Tibial nerve (tissue), 4 donors: ENCODE measurements around the gene ARID1B. TPM values are rescaled to one million over a fixed set of nuclear protein-coding genes. Genes with fewer than 3 reads are reported as not detected.

Experiments used
- DNase-seq, 2 donors: peaks; one replicate each; pipeline ENCODE4 v3.0.0-alpha.2; 2019; ENCODE audit warnings: low spot score in 2 of 2
- H3K27ac ChIP-seq, 4 donors: fragments of 200-600 bp; sonication (generic) in 3 of 4; one replicate each; pipeline ENCODE4 v1.5.1; 2017 to 2019; ENCODE audit warnings: mild to moderate bottlenecking in 1 of 4
- H3K27me3 ChIP-seq, 2 donors: fragments of 200-600 bp; sonication (generic) in 1 of 2; one replicate each; pipeline versions ENCODE4 v1.5.1 to v1.6.0; 2017 to 2019
- H3K36me3 ChIP-seq, 3 donors: fragments of 200-600 bp; sonication (generic); one replicate each; pipeline ENCODE4 v1.5.1; 2018 to 2019
- H3K4me1 ChIP-seq, 4 donors: fragments of 200-600 bp; sonication (generic) in 3 of 4; one replicate each; pipeline ENCODE4 v1.5.1; 2017 to 2019
- H3K4me3 ChIP-seq, 4 donors: fragments of 200-600 bp; sonication (generic) in 3 of 4; one replicate each; pipeline ENCODE4 v1.5.1; 2017 to 2019; ENCODE audit warnings: mild to moderate bottlenecking in 1 of 4, moderate library complexity in 1 of 4
- H3K9me3 ChIP-seq, 4 donors: fragments of 200-600 bp; sonication (generic) in 3 of 4; one replicate each; pipeline ENCODE4 v1.5.1; 2017 to 2019
- CTCF ChIP-seq, 5 experiments: fragments of 200-600 bp in 3 of 5; fragments of 450-650 bp in 2 of 5; sonication (generic) in 3 of 5; IDR thresholded peaks; one replicate each; pipeline ENCODE4 v1.5.1; 2016 to 2019; ENCODE audit warnings: antibody characterized with exemption in 5 of 5, mild to moderate bottlenecking in 3 of 5, moderate library complexity in 2 of 5
- EP300 ChIP-seq, 2 donors: sonication (generic); formaldehyde crosslinking; IDR thresholded peaks; one replicate each; pipeline ENCODE4 v1.6.1; 2017; ENCODE audit warnings: antibody characterized with exemption in 2 of 2, mild to moderate bottlenecking in 1 of 2
- POLR2A ChIP-seq, 2 donors: fragments of 450-650 bp; IDR thresholded peaks; one replicate each; pipeline ENCODE4 v1.6.1; 2017; ENCODE audit warnings: antibody characterized with exemption in 2 of 2, mild to moderate bottlenecking in 2 of 2, moderate library complexity in 2 of 2
- WGBS, 2 donors: methylation state at CpG; one replicate each; pipeline ENCODE4 v1.1.5; 2018; 5-methylcytosine and 5-hydroxymethylcytosine counted together
- total RNA-seq, 4 donors: library from RNA; depleted of rRNA; stranded (reverse); fragments of >200 nt; gene quantifications; one replicate each; pipeline ENCODE4 v1.1.0, GENCODE V29; 2016

ARID1B gene
- total RNA-seq, 4 donors from 2014 or later, result 91.5 to 123 (median 110) TPM

- 96 to 97% methylated on average over 23 of the region's 23 CpGs for WGBS, 2 donors
- Histone ChIP-seq H3K9me3 (no peaks in the 10 kb centered on the region), H3K4me1 (no peaks in the 10 kb centered on the region), H3K27ac (no peak overlapping the region), H3K36me3 (peaks cover 0 to 69% (median 12%) of the 10 kb centered on the region in 3 donors), H3K27me3 (no peaks in the 10 kb centered on the region), H3K4me3 (no peak overlapping the region)
- TF ChIP-seq EP300 (IDR thresholded peaks at IDR 0.05) (no peak), POLR2A (IDR thresholded peaks at IDR 0.05) (no peak), CTCF (IDR thresholded peaks at IDR 0.05) (no peak)
- no peak for DNase-seq
Observed at GRCh38 chr6:157206359-157206815, 429.2 kb downstream of the ARID1B start.

GRCh38 chr6:157207521-157208076 lies 430.4 kb downstream of the ARID1B start:
- no peak overlapping the region for H3K27ac ChIP-seq
- WGBS, 2 donors, result 92 to 96% methylated on average over 15 of the region's 15 CpGs
- no peaks in the 10 kb centered on the region for H3K4me1 ChIP-seq
- no peaks in the 10 kb centered on the region for H3K27me3 ChIP-seq
- DNase-seq, result no peak
- H3K4me3 ChIP-seq, result no peak overlapping the region
- H3K36me3 ChIP-seq, result peaks cover 0 to 57% (median 8%) of the 10 kb centered on the region in 3 donors
- TF ChIP-seq POLR2A (IDR thresholded peaks at IDR 0.05), result no peak
- no peak for TF ChIP-seq CTCF (IDR thresholded peaks at IDR 0.05)
- no peak for TF ChIP-seq EP300 (IDR thresholded peaks at IDR 0.05)
- H3K9me3 ChIP-seq, result no peaks in the 10 kb centered on the region

DNA sequence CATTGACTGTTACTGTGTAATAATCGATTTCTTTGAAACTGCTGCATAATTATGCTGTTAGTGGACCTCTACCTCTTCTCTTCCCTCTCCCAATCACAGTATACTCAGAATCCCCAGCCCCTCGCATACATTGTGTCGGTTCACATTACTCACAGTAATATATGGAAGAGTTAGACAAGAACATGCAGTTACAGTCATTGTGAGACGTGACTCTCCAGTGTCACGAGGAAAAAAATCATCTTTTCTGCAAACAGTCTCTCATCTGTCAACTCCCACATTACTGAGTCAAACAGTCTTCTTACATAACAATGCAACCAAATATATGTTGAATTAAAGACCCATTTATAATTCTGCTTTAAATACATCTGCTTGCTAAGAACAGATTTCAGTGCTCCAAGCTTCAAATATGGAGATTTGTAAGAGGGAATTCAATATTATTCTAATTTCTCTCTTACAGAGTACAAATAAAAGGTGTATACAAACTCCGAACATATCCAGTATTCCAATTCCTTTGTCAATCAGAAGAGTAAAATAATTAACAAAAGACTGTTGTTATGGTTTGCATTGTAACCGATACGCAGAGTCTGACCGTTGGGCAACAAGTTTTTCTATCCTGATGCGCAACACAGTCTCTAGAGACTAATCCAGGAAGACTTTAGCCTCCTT lies 432.8 kb downstream of the ARID1B start:
- Histone ChIP-seq H3K9me3 (no peaks in the 10 kb centered on the region), H3K4me1 (no peaks in the 10 kb centered on the region), H3K27ac (no peak overlapping the region), H3K36me3 (peaks cover 0 to 35% (median 8%) of the 10 kb centered on the region in 3 donors), H3K27me3 (no peaks in the 10 kb centered on the region), H3K4me3 (no peak overlapping the region)
- no peak for TF ChIP-seq CTCF (IDR thresholded peaks at IDR 0.05)
- TF ChIP-seq POLR2A (IDR thresholded peaks at IDR 0.05), result no peak
- TF ChIP-seq EP300 (IDR thresholded peaks at IDR 0.05), result no peak
- 64 to 67% methylated on average over 10 of the region's 10 CpGs for WGBS, 2 donors
- DNase-seq, result no peak

GRCh38 chr6:157210954-157211353 lies 433.8 kb downstream of the ARID1B start:
- 95 to 98% methylated on average over 3 of the region's 3 CpGs for WGBS, 2 donors
- no peak for DNase-seq
- no peaks in the 10 kb centered on the region for H3K27me3 ChIP-seq
- H3K27ac ChIP-seq, result no peak overlapping the region
- H3K36me3 ChIP-seq, result peaks cover 0 to 25% (median 7%) of the 10 kb centered on the region in 3 donors
- H3K9me3 ChIP-seq, result no peaks in the 10 kb centered on the region
- no peak overlapping the region for H3K4me3 ChIP-seq
- H3K4me1 ChIP-seq, result no peaks in the 10 kb centered on the region
- TF ChIP-seq EP300 (IDR thresholded peaks at IDR 0.05), result no peak
- TF ChIP-seq POLR2A (IDR thresholded peaks at IDR 0.05), result no peak
- TF ChIP-seq CTCF (IDR thresholded peaks at IDR 0.05), result no peak
